Measurements from ENCODE around the gene PHTF1.
A peak's percentile ranks its signal among the peaks of the same experiment; 100 is the strongest.
"Not testable (repeated sequence)": the region's sequence is repeated elsewhere in the genome, so short reads cannot be mapped to it uniquely, and the experiment has no call there.

PHTF1 gene

DNA sequence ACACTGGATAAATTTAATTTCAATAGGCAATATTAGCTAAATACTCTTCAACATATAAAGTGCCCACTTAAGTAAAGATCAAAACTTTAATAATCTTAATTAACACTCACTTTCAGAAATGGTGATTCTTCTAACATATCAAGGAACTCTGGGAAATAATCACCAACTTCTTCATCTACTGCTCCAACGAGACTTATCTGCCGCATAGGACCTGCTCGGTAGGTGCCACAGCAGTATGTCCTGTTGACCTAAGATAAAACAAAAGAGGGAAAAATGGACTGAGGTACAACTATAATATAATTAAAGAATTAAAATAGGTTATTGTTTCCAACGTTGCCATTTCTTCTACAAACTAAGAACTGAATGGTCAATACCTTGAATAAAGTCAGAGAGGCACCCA, 18.3 kb upstream of the PHTF1 start:
- no peak for DNase-seq (ENCODE audit: low spot score)

DNA sequence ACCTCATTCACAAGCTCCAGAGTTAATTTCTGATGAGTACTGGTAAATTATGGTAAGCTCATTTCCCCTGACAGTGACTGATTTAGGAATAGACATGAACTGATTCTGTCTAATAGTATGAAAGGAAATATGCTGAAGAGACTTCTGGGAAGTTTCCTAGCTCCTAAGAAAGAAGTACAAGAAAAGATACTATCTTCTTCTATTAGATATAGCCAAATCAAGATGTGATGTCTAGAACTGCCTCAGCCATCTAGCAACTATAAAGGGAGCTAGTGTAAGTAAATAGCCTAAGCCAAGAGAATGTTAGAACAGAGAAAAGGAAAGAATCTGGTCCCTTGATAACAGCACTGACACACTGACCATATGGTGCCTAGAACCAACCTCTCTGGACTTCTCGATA, 10.7 kb upstream of the PHTF1 start:
- no peak for DNase-seq (ENCODE audit: low spot score)

DNA sequence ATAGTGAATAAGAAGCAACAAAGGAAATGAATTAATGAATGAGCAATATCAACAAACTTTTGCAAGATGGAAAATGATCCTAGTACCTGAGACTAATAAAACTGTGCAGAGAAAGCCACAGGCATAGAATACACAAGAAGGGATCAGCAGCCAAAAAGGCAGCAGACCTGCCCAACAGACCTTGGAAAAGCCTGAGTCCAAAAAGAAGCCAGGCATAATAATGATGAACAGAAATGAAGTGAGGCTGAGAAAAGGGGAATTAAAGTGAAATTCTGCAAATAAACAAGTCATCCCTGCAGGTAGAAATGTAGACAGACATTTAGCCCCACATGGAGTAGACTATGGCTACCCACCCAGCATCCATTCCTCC, 10.3 kb upstream of the PHTF1 start:
- no peak for DNase-seq (ENCODE audit: low spot score)

DNA sequence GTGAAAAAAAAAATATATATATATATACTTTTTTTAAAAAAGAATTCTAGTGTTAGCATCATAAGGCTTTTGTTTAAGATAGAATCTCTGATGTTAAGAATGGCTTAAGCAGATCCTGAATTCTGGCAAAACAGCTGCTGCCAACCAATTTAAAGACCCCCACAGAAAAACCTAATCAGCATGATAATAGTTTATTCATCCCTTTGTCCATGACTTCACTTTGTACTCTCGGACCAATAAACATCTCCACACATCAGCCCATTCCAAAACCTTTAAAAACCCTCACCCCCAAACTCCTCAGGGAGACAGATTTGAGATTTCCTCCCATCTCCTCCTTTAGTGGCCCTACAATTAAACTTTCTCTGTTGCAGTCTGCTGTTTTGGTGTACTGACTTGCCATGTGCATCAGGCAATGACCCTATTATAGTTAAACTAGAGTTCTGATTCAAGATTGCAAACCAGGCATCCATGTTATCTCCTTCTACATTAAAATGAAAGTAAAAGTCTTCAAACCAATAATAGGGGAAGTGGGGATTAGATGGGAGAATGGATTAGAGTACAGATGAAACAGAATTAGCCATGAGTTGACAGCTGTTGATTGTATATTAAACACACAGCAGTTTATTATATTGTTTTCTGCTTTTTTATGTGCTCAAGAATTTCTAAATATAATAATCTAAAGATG, 9.8 kb upstream of the PHTF1 start:
- DNase-seq (ENCODE audit: low spot score), result no peak

DNA sequence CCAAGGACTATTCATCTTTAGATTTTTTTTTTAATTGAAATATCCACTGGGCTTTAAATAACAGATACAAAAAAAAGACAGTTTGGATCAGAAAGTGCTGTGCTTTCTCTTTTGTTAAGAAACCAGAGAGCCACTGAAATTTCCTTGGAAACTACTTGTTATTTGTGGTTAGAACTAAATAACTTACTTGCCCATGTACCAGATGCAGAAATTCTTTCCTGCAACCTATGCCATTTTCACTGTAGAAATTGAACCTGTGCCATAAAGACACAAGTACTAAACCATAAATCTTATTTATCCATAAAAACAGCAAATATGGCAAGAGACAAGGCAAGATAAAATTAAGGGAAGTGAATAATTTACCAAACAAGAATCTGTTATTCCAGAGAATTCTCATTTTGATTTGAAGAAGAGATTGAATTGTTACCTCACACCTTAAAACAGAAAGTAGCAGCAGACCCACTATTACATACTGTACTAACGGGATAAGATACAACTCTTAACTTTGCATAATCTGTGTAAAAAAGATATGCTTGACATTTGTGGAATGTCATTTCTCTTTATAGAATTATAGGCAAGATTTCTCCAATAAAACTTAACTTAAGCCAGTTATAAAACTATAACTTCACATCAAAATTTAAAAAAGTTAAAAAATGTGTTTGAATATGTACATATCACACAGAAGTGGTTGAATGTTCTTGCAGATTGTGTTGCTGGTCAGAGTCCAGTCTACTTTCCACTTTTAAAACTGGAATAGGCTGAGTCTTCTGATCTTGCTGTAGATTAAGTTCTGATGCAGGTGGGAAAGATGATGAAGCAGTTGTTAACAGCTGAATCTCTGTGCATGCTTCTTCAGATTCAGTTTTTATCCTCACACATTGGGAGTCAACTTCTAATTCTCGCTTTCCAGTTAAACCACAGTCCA, 6.3 kb upstream of the PHTF1 start:
- DNase-seq (ENCODE audit: low spot score), result no peak

DNA sequence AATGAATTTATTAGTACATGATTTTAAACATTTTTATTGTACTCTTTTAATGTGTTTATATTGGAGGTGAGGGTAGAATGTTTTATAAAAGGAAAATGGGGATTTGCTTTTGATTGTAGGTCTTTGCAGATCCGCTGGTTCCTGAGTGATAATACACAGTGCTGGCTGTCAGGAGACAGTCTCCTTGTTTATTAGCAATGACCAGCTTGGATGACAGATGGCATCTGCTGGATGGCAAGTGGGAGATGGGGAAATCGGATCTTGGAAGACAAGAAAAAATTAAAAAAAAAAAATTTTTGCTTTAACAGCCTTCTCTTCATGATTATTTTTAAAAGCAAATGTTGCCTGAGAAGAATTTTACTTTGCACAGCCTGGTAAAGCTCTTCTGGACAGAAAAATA, 4.4 kb upstream of the PHTF1 start:
- DNase-seq (ENCODE audit: low spot score), result no peak

DNA sequence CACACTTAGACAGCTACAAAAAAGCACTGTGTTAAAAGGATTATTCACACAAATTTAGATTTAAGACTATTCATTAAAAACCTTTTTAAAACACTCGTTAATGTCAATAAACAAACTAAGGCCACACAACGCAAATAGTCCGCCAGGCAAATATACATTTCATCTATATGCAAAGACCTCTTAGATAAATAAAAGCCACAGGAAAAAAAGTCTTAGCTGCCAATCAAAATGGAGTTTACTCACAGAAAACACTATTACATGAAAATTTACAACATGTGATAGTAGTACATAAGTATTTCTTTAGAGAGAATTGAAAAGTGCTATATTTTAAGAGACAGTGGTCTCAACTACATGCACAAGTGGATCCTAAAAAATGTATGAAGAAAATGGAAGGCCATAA, 2.7 kb upstream of the PHTF1 start:
- DNase-seq (ENCODE audit: low spot score), result no peak

DNA sequence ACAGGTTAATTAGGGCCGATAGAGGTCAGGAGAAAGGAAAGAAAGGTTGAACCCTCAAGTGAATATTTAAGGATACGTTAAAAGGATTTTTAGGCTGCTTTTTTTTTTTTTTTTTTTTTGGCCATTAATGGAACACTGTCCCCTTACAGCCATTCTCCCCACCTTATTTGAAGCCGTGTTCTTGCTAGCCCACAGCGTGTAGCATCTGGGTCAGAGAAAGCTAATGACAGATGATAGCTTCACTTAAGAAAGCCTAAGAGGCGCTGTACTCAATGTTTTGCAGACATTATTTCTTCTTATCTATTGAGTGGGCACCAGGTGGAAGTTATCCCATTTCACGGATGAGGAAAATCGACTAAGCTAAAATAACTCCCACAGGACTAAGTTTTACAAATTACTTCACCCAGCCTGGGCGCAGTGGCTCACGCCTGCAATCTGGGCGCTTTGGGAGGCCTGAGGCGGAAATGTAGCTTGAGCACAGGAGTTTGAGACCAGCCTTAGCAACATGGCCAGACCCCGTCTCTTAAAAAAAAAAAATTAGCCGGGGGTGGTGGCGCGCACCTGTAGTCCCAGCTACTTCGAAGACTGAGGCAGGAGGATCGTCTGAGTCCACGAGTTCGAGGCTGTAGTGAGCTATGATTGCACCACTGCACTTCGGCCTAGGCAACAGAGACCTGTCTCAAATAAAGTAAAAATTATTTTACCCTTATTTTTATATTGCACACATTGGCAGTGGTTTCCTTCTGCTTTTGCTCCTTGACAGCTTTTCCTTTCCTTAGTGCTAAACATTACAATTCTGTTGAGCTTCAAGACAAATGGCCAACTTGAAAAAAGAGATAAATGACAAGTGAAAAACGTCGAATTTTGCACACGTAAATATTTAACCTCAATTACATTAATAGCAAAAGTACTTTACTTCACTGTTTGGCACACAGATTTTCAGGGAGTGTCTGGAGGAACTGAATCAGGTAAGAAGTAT, 1.1 kb upstream of the PHTF1 start:
- DNase-seq (ENCODE audit: low spot score), result no peak

DNA sequence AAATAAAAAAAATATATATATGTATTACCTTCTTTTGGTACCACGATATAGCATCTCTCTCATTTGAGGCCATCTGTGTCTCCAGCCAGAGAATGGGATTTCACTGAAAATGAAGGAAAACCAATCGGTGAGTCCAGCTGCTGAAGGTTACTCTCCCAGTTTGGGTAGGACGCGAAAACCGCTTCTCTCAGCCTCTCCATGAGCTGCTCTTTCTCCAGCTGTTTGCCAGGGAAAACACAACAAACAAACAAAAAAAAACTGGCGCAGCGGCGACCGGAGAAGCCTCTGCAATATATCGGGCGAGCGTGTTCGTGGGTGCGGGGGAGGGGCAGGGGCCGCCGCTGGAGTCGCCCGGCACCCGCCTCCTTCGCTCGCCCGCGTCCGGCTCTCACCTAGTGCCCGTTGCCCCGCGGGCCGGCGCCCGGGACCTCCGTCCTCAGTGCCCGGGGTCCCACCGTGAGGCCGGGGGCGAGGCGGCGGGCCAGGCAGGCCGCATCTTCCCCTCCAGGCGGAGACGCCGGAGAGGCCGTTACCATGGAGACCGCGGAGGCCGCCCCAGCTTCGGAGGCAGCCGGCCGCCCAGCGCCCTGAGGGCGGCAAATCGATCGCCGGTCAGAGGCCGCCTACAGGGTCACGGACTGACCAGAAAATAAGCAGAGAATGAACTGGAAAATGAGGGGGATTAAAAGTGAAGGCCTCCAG, 504 bp downstream of the PHTF1 start:
- peak; percentile 74 for DNase-seq (ENCODE audit: low spot score)

DNA sequence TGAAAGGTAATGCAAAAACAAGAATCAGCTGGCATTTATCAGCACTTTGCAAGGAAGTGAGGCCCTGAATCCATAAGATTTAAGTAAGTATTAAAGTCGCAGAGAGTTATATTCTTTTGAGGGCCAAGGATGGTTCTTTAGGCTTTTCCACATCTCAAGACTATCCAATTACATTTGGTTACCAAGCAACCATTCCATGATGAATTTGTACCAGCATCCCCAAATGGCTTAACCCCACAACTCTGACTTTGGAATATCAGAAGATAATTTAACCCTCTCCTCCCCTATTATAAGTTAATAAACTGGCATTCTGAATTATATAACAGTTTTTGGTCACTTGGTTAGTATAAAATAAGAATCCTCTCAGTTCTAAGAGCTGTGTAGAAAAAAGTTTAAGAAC, 2.8 kb downstream of the PHTF1 start:
- DNase-seq (ENCODE audit: low spot score), result no peak

DNA sequence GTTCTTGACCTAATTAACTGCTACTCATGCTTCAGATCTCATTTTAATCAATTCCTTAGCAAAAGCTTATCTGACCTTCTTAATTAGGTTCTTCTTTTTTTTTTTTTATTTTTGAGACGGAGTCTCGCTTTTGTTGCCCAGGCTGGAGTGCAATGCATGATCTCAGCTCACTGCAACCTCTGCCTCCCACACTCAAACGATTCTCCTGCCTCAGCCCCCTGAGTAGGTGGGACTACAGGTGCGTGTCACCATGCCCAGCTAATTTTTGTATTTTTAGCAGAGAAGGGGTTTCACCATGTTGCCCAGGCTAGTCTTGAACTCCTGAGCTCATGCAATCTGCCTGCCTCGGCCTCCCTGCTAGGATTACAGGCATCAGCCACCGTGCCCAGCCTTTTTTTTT, 6.0 kb downstream of the PHTF1 start:
- DNase-seq (ENCODE audit: low spot score), result not testable (repeated sequence)

DNA sequence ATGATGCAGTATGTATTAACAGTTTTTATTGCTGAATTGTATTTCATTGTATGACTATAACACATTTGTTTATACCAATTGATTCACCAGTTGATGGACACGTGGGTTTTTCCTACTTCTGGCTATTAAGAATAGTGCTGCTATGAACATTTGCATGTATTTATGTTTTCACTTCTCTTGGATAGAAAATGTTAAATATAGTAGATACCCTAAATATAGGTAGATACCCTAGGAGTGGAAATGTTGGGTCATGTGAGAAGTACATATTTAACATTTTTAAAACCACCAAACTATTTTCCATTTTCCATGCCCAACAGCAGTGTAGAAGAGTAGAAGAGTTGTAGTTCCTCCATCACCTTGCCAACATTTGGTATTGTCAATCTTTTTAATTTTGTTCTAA, 7.8 kb downstream of the PHTF1 start:
- no peak for DNase-seq (ENCODE audit: low spot score)

DNA sequence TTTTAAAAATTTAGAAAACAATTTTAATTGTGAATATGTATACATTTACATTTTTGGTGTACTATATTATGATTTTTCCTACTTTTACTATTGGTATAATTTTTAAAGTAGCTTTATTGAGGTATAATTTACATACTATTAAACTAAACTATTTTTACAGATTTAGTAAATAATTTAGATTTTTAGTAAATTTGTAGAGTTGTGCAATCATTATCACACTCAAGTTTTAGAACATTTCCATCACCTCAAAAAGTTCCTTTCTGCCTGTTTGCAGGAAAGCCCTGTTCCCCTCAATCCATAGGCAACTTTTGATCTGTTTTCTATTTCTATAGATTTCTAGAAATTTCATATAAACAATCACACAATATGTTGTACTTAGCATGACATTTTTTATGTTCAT, 8.2 kb downstream of the PHTF1 start:
- DNase-seq (ENCODE audit: low spot score), result no peak

DNA sequence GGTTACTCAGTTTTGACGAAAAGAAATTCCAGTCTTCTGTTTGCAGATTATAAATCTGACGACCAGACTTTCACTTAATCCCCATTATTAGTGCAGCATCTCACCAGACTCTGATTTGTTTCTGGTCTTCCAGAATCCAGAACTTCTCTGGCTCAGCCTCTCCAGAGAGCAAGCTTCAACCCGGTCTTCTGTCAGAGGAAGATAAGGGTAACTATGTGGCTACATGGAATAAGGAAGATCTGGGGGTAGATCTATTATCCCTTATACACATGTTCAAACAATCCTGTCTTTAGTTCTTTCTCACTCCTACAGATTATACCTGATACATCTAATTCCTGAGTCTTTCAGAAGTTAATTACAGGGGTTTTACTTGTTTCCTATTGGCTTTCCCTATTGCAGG, 9.9 kb downstream of the PHTF1 start:
- DNase-seq (ENCODE audit: low spot score), result no peak

DNA sequence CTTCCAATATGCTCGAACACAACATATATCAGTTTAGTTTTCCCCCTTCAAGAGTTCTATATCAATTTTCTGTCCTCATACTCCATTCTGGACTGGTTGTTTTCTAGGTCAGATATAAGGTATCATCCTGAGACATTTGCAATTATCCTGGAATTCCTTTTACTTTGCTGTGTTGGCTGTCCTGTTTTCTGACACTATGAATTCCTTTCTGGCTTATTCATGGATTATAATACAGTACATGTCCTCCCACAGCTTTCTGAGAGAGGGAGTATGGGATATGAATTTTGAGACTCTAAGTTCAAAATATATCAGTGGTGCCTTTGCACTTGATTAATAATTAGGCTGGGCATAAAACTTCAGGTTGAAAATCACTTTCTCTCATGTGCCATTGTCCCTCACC, 11.9 kb downstream of the PHTF1 start:
- DNase-seq (ENCODE audit: low spot score), result peak; percentile 53

DNA sequence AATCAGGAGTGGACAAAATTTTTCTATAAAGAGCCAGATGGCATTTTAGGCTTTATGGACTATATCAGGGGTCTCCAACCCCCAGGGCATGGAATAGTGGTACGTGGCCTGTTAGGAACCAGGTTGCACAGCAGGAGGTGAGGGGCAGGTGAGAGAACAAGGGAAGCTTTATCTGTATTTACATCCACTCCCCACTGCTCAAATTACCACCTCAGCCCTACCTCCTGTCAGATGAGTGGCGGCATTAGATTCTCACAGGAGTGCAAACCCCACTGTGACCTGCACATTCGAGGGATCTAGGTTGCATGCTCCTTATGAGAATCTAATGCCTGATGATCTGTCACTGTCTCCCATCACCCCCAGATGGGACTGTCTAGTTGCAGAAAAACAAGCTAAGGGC, 13.9 kb downstream of the PHTF1 start:
- DNase-seq (ENCODE audit: low spot score), result no peak

DNA sequence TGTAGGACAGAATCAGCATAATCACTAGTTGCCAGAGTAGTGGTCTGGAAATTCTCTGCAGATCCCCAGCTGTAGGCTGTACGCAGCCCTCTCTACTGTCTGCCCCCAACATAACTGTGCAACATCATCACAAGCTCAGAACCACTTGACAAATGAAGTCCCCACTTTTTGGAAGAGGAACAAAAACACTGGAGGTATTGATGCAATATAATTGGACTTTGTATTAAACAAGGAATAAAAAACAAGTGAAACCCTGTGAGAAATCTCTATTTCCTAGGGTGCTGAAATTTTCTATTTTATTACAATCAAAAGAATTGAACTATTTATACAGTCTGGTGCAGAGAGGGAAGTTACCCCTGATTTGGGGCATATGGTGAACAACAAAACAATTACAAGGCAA, 15.2 kb downstream of the PHTF1 start:
- no peak for DNase-seq (ENCODE audit: low spot score)

DNA sequence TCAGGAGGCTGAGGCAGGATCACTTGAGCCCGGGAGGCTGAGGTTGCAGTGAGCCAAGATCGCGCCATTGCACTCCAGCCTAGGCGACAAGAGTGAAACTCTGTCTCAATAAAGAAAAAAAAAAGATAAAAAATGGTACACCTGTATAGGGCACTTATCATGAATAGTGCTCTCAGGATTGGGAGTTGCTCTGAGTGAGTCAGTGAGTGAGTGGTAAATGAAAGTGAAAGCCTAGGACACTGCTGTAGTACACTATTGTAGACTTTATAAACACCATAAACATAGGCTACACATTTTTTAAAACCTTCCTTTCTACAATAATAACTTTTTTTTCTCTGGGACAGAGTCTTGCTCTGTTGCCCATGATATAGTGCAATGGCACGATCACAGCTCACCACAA, 16.8 kb downstream of the PHTF1 start:
- peak; percentile 42 for DNase-seq (ENCODE audit: low spot score)

DNA sequence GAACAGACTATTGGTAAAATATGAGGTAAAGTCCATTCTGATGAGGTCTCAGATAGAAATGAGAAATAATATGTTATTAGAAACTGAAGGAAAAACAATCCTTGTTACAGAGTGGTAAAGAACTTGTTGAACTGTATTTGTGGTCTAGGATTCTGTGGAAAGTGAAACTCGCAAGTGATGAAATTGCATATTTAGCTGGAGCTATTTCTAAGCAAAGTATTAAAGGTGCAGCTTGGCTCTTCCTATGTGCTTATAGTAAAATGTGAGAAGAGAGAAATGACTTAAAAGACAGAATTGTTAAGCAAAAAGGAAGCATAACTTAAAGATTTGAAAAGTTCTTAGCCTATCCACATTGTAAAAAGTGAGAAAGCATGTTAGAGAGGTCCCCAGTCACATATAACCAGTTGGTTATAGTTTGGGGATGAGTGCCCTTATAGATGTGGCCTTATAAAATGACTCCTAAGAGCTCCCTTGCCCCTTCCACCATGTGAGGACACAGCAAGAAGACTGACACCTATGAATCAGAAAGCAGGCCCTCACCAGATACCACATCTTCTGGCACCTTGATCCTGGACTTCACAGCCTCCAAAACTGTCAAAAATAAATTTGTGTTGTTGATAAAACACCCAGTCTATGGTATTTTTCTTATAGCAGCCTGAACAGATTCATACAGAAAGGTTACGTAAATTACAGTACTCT, 24.8 kb downstream of the PHTF1 start:
- no peak for DNase-seq (ENCODE audit: low spot score)

DNA sequence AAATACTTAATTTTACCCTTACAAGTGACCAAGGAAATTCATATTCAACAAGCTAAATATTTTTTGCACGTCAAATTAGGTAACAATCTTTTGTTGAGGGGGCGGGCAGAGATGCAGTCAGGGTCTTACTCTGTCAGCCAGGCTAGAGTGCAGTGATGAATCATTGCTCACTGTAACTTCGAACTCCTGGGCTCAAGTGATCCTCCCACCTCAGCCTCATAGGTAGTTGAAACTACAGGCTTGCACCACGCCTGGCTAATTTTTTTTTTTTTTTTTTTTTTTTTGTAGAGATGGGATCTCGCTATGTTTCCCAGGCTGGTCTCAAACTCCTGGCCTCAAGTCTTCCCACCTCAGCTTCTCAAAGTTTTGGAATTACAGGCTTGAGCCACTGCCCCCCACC, 26.5 kb downstream of the PHTF1 start:
- no peak for DNase-seq (ENCODE audit: low spot score)

DNA sequence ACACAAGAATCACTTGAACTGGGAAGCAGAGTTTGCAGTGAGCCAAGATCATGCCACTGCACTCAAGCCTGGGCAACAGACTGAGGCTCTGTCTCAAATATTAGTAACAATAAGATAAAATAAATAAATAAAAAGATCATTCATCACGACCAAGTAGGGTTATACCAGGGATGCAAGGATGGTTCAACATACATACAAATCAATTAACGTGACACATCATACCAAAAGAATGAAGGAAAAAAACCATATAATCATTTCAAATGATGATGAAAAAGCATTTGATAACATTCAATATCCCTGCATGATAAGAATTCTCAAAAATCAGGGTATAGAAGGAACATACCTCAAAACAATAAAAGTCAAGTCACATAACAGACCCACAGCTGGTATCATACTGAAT, 38.3 kb downstream of the PHTF1 start:
- DNase-seq (ENCODE audit: low spot score), result no peak

Measured in kidney tubule cell (primary cell).